DMS79 (cell line): Measurements from ENCODE around the gene ACP2.
"Not testable (repeated sequence)": the region's sequence is repeated elsewhere in the genome, so short reads cannot be mapped to it uniquely, and the experiment has no call there.

Experiments
- DNase-seq: peaks from one replicate; lab custom pipeline; 2025; lab: John Stamatoyannopoulos, UW

Gene ACP2

GRCh38 chr11:47243454-47243853 is 5.2 kb downstream of the ACP2 start:
- DNase-seq = no peak

GRCh38 chr11:47242596-47243192 is 5.9 kb downstream of the ACP2 start:
- no peak for DNase-seq

- DNase-seq = no peak
Observed at GRCh38 chr11:47241841-47242301, 6.7 kb downstream of the ACP2 start.

GRCh38 chr11:47239852-47240251 is 8.8 kb downstream of the ACP2 start:
- DNase-seq = no peak

GRCh38 chr11:47236482-47236881 is 12.1 kb downstream of the ACP2 start:
- DNase-seq = no peak

GRCh38 chr11:47235163-47235562 is 13.5 kb downstream of the ACP2 start:
- DNase-seq = no peak

- peak; percentile 21 for DNase-seq
Observed at GRCh38 chr11:47234669-47235100, 13.9 kb downstream of the ACP2 start.

- no peak for DNase-seq
Observed at GRCh38 chr11:47233989-47234668, 14.5 kb downstream of the ACP2 start.

GRCh38 chr11:47233051-47233450 is 15.6 kb downstream of the ACP2 start:
- DNase-seq = no peak

- no peak for DNase-seq
Observed at GRCh38 chr11:47229161-47229560, 19.5 kb downstream of the ACP2 start.

GRCh38 chr11:47225552-47226400 is 22.8 kb downstream of the ACP2 start:
- no peak for DNase-seq

- no peak for DNase-seq
Observed at GRCh38 chr11:47222696-47223095, 25.9 kb downstream of the ACP2 start.

- no peak for DNase-seq
Observed at GRCh38 chr11:47220401-47220821, 28.2 kb downstream of the ACP2 start.

GRCh38 chr11:47216121-47216798 is 32.4 kb downstream of the ACP2 start:
- peak; percentile 25 for DNase-seq

GRCh38 chr11:47215366-47215910 is 33.2 kb downstream of the ACP2 start:
- peak; percentile 27 for DNase-seq

- peak; percentile 92 for DNase-seq
Observed at GRCh38 chr11:47213950-47214565, 34.6 kb downstream of the ACP2 start.

GRCh38 chr11:47212938-47213337 is 35.7 kb downstream of the ACP2 start:
- DNase-seq = no peak

GRCh38 chr11:47208628-47209027 is 40.0 kb downstream of the ACP2 start:
- no peak for DNase-seq

GRCh38 chr11:47208008-47208552 is 40.5 kb downstream of the ACP2 start:
- not testable (repeated sequence) for DNase-seq

GRCh38 chr11:47207459-47207858 is 41.2 kb downstream of the ACP2 start:
- DNase-seq = no peak

GRCh38 chr11:47206577-47206976 is 42.0 kb downstream of the ACP2 start:
- not testable (repeated sequence) for DNase-seq
